Neuron (in vitro differentiated cells): ENCODE measurements around the gene ACOT8.

ENCODE experiments used
- H2AFZ ChIP-seq: one replicate; pipeline ENCODE4 v1.6.1; 2013; ENCODE audit warnings: low read depth, mild to moderate bottlenecking, inconsistent platforms, low read length, moderate library complexity
- H3K27me3 ChIP-seq: one replicate; pipeline ENCODE4 v1.6.1; 2013; ENCODE audit warnings: low read length; ENCODE audit not compliant: insufficient read depth
- H3K36me3 ChIP-seq: one replicate; pipeline ENCODE4 v1.6.1; 2013; ENCODE audit warnings: low read length; ENCODE audit not compliant: insufficient read depth
- H3K4me1 ChIP-seq: one replicate; pipeline ENCODE4 v1.6.1; 2013; ENCODE audit warnings: low read length; ENCODE audit not compliant: insufficient read depth
- H3K4me3 ChIP-seq: 2 replicates; pipeline ENCODE4 v1.5.1; 2013; ENCODE audit warnings: mild to moderate bottlenecking, low read length, moderate library complexity
- H3K9me3 ChIP-seq: one replicate; pipeline ENCODE4 v1.6.1; 2013; ENCODE audit warnings: low read length

The ACOT8 gene

DNA sequence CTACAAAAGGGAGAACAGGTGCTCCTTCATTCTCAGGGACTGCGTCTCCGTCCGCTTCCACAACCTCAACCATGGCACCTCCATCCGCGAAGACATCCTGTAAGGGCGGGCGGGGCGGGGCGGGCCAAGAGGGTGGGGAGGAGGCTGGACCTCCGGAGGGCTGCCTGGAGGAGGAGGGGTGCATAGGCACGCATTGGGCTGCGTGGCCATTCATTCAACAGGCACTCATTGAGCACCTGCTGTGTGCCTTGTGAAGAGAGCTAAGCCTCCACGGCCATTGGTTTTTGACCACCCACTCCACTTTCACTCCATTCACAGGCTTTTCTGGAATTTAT is 657 bp upstream of the ACOT8 start:
- no peaks in the 10 kb centered on the region for H3K9me3 ChIP-seq
- H3K36me3 ChIP-seq = peaks cover 4% of the 10 kb centered on the region
- no peaks in the 10 kb centered on the region for H3K27me3 ChIP-seq
- H2AFZ ChIP-seq = no peak overlapping the region
- peaks cover 19% of the 10 kb centered on the region for H3K4me1 ChIP-seq
- H3K4me3 ChIP-seq = peak overlapping the region; percentile 77

DNA sequence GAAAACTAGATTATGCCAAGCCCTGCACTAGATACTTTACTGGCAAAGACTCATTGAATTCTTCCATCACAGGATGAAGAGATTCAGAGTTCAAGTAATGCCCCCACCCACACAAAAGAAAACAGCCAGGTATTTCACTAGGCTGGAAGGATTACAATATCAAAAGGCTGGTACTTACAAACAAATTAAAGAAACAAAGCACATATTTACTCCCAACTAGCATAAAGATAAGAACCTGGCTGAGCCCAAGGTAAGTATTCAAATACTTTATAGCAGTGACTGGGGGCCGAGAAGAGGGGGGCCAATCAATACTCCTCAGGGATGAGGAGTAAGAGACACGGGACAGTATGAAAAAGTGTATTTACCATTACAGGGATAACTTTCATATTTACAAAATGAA is 3.7 kb downstream of the ACOT8 start:
- Histone ChIP-seq H2AFZ (no peak overlapping the region), H3K36me3 (peaks cover 18% of the 10 kb centered on the region), H3K4me3 (no peak overlapping the region), H3K4me1 (peaks cover 15% of the 10 kb centered on the region), H3K9me3 (no peaks in the 10 kb centered on the region), H3K27me3 (no peaks in the 10 kb centered on the region)

DNA sequence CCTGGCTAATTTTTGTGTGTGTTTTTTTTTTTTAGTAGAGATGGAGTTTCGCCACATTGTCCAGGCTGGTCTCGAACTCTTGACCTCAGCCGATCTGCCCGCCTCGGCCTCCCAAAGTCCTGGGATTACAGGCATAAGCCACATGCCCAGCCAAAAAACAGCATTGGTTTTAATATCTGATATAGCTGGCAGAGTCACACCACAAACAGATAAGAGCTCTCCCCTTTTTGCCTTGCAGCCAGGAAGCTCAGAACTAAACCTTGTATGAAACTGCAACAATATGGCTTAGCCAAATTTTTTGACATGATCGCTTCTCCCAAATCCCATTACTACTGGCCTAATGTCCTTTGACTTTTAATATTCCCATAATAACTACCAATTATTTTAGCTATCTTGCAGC is 4.9 kb downstream of the ACOT8 start:
- Histone ChIP-seq H3K4me3 (no peak overlapping the region), H3K4me1 (peaks cover 9% of the 10 kb centered on the region), H3K27me3 (no peaks in the 10 kb centered on the region), H2AFZ (no peak overlapping the region), H3K9me3 (no peaks in the 10 kb centered on the region), H3K36me3 (peaks cover 25% of the 10 kb centered on the region)

DNA sequence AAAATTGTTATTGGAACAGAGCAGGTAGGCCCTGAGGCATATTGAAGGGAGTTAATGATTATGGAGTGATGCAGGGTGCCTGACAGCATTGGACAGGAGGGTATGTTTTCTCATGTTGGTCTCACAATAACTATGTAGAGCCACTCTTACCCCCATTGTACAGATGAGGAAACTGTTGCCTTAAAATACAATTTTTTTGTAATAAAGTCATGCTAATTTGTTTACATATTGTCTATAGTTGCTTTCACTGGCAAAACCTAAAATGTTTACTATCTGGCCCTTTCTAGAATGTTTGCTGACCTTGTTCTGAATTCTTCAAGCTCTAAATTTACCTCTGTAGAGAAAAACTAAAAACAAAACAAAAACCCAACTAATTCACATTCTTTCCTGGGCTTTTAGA is 5.7 kb downstream of the ACOT8 start:
- Histone ChIP-seq H2AFZ (no peak overlapping the region), H3K4me3 (no peak overlapping the region), H3K36me3 (peaks cover 28% of the 10 kb centered on the region), H3K9me3 (no peaks in the 10 kb centered on the region), H3K4me1 (peaks cover 7% of the 10 kb centered on the region), H3K27me3 (no peaks in the 10 kb centered on the region)

DNA sequence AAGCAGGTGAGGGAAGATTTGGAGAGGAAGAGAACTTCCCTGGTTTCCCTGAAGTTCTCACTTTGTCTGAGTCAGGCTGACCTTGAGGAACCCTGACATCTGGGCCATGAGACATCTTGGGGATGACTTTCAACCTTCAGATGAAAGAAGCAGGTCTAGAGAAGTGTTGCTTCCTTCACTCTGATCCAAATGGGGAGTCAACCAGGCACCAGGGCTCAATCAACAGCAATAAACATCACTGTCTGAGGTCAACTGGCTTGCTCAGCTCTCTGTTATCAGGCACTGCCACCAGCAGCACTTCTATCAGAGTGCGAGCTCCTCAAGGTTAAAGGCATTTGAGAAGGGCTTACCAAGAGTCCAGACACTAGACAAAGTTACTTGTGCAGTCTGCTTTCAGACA is 6.3 kb downstream of the ACOT8 start:
- H3K4me1 ChIP-seq = peaks cover 3% of the 10 kb centered on the region
- H3K4me3 ChIP-seq = no peak overlapping the region
- peaks cover 28% of the 10 kb centered on the region for H3K36me3 ChIP-seq
- no peak overlapping the region for H2AFZ ChIP-seq
- H3K27me3 ChIP-seq = no peaks in the 10 kb centered on the region
- no peaks in the 10 kb centered on the region for H3K9me3 ChIP-seq

DNA sequence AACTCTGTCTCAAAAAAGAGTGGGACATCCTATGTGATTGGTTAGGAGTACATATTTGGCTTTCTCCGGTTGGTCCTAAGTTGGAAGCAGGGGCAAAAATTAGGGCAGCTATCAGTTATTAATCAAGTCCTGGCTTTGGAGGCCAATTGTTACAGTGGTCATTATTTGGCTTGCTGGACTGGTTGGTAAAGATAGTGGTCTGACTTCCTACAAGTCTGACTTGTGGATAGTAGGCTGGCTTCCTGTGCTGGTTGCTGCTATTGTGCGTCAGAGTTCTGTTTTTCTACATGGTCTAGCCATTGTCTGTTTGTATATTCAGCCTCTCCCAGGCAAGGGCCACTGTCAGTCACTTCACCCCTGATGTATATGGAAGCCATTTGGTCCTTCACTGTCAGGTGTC is 7.0 kb downstream of the ACOT8 start:
- Histone ChIP-seq H3K27me3 (no peaks in the 10 kb centered on the region), H3K9me3 (no peaks in the 10 kb centered on the region), H3K4me3 (no peak overlapping the region), H2AFZ (no peak overlapping the region), H3K36me3 (peaks cover 32% of the 10 kb centered on the region), H3K4me1 (no peaks in the 10 kb centered on the region)

DNA sequence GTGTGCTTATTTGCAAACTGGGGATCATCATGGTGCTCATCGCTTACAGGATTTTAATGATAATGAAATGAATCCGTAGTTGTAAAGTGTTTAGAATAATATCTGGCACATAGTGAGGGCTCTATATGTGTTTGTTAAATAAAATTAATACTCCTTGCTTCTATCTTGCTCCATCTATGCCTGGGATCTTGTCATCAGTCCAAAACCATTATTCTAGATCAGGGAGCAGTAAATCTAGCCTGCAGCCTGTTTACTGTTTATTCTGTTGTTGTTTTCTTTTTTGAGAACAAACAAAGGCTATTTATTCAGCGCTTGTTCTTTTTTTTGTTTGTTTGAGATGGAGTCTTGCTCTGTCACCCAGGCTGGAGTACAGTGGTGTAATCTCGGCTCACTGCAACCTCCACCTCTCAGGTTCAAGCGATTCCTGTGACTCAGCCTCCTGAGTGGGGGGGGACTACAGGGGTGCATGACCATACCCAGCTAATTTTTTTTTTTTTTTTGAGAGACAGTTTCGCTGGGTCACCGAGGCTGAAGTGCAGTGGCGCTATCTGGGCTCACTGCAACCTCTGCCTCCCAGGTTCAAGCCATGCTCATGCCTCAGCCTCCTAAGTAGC is 8.1 kb downstream of the ACOT8 start:
- no peak overlapping the region for H2AFZ ChIP-seq
- no peak overlapping the region for H3K4me3 ChIP-seq
- H3K4me1 ChIP-seq = no peaks in the 10 kb centered on the region
- H3K27me3 ChIP-seq = no peaks in the 10 kb centered on the region
- peaks cover 38% of the 10 kb centered on the region for H3K36me3 ChIP-seq
- no peaks in the 10 kb centered on the region for H3K9me3 ChIP-seq

DNA sequence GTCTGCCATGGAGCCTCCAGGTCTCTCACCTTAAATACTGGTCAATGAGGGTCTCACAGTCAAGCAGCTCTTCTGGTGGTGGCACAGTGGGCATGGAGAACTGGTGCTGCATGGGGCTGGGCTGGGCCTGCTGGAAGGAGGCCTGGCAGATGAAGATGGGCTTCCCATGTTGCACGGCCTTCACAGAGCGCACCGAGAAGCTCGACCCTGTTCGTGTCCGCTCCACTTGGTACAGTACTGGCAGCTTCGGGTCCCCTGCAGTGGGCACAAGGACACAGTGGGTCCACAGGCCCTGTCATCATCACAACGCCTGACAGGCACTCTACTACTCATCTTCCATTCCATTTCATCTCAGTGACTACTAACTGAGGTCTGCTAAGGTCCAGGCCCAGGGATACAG is 8.8 kb downstream of the ACOT8 start:
- no peak overlapping the region for H3K4me3 ChIP-seq
- H3K9me3 ChIP-seq = no peaks in the 10 kb centered on the region
- H3K27me3 ChIP-seq = no peaks in the 10 kb centered on the region
- no peaks in the 10 kb centered on the region for H3K4me1 ChIP-seq
- H2AFZ ChIP-seq = no peak overlapping the region
- H3K36me3 ChIP-seq = peaks cover 44% of the 10 kb centered on the region

DNA sequence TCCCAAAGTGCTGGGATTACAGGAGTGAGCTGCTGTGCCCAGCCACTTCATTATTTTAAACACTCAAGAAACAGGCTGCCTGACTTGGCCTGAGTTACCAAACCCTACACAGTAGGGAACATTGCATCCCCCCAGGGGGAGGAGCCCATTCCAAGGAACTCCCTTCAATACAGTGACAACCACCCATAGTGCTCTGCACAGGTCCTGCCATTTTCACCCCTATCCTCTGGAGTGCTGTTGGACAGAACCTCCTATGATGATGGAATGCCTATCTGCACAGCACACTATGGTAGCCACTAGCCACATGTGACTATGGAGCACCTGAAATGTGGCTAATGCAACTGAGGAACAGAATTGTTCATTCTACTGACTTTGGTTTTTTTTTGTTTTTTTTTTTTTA is 11.7 kb downstream of the ACOT8 start:
- no peak overlapping the region for H3K4me3 ChIP-seq
- H3K9me3 ChIP-seq = no peaks in the 10 kb centered on the region
- no peaks in the 10 kb centered on the region for H3K27me3 ChIP-seq
- no peak overlapping the region for H2AFZ ChIP-seq
- no peaks in the 10 kb centered on the region for H3K4me1 ChIP-seq
- H3K36me3 ChIP-seq = peaks cover 61% of the 10 kb centered on the region

DNA sequence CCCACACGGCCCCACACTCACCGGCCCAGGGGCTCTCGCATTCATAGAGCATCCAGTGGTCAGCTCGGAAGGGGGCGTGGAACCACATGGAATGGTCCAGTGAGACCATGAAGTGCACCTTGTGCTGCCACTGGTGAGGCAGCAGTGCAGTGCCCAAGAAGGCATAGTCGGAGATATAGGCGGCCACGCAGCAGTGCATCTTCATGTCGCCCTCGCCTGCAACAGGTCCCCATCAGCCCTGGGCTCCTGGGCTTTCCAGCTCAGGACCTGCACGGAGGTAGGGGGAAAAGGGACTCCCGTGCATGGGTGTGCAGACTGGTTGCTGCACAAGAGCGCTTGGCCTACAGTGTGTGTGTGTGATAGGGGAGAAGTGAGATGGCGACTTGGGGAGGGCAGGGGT is 13.7 kb downstream of the ACOT8 start:
- no peaks in the 10 kb centered on the region for H3K4me1 ChIP-seq
- no peaks in the 10 kb centered on the region for H3K9me3 ChIP-seq
- no peaks in the 10 kb centered on the region for H3K27me3 ChIP-seq
- H2AFZ ChIP-seq = no peak overlapping the region
- H3K36me3 ChIP-seq = peaks cover 57% of the 10 kb centered on the region
- no peak overlapping the region for H3K4me3 ChIP-seq

DNA sequence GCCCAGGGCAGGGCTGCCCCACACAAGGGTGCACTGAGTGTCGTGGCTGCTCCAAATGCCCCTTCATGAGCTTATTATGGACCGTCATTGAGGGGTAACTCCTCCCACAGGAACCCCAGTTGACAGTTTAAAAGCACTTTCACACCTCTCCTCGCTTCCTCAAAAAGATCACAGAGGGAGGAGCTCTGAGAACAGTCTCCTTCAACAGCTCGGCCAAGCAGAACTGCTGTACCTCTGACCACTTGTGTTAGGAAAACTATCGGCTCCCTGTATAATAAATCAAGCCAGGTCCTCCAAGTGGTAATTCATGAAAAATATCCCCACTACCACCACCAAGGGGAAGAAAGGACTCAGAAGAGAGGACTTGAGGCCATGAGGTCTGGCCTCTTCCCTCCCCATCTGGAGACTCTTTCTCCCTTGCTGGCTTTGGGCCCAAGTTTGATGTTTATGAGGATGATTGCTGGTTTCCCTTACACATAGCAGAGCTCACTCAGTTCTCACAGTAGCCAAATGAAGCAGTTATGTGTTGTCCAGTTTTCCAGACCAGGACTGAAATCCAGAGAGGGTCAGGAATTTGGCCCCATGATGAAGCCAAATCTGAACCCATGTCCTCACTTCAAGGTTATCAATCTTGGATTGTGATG is 14.9 kb downstream of the ACOT8 start:
- Histone ChIP-seq H3K4me1 (no peaks in the 10 kb centered on the region), H3K36me3 (peaks cover 50% of the 10 kb centered on the region), H3K4me3 (no peak overlapping the region), H3K27me3 (no peaks in the 10 kb centered on the region), H2AFZ (no peak overlapping the region), H3K9me3 (no peaks in the 10 kb centered on the region)

DNA sequence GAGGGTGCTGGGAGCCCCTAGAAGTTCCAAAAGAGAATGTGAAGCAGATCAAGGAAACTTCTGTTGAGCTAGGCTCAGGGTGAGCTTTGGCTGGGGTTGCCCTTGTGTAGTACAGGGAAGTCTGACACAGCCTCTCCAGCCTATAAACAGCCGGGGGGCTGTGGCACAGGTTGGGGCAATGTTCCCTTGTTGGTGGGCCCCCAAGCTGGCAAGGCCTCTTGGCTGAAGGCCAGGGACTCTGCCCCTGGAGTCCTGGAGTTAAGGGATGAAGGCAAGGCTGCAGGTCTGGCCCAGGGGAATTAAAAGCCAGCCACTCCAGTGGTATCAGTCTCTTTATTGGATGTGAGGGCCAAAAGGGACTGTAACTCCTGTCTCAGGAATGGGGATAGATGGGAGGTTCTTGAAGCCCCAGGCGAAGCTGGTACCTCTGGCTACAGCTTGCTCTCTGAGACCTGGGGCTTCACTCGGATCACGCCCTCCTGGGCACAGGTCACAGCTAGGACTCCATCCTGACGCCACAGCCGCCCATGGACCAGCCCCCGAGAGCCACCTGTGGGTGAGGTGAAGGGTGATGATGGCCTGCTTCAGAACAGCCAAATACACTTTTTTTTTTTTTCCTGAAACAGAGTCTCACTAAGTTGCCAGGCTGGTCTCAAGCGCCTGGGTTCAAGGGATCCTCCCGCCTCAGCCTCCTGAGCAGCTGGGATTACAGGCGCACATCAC is 15.6 kb downstream of the ACOT8 start:
- H2AFZ ChIP-seq = no peak overlapping the region
- peaks cover 51% of the 10 kb centered on the region for H3K36me3 ChIP-seq

DNA sequence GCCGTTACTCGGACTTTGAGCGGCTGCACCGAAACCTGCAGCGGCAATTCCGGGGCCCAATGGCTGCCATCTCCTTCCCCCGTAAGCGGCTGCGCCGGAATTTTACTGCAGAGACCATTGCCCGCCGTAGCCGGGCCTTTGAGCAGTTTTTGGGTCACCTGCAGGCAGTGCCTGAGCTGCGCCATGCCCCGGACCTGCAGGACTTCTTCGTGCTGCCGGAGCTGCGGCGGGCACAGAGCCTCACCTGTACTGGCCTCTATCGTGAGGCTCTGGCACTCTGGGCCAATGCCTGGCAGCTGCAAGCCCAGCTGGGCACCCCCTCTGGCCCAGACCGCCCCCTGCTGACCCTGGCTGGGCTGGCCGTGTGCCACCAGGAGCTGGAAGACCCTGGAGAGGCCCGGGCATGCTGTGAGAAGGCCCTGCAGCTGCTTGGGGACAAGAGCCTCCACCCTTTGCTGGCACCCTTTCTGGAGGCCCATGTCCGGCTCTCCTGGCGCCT is 16.4 kb downstream of the ACOT8 start:
- no peaks in the 10 kb centered on the region for H3K9me3 ChIP-seq
- no peaks in the 10 kb centered on the region for H3K27me3 ChIP-seq
- H2AFZ ChIP-seq = no peak overlapping the region
- H3K36me3 ChIP-seq = peaks cover 53% of the 10 kb centered on the region
- H3K4me3 ChIP-seq = no peak overlapping the region
- no peaks in the 10 kb centered on the region for H3K4me1 ChIP-seq

More for the DNA sequence above, 15.6 kb downstream of the ACOT8 start:
- Histone ChIP-seq H3K4me1 (no peaks in the 10 kb centered on the region), H3K9me3 (no peaks in the 10 kb centered on the region), H3K27me3 (no peaks in the 10 kb centered on the region), H3K4me3 (no peak overlapping the region)
